Measurements from ENCODE around the gene ILF2. TPM values are rescaled to one million over a fixed set of nuclear protein-coding genes. Genes with fewer than 3 reads are reported as not detected.

ILF2 gene
- total RNA-seq, 4 donors from 2014 or later, result 59.3 to 125 (median 78.5) TPM

DNA sequence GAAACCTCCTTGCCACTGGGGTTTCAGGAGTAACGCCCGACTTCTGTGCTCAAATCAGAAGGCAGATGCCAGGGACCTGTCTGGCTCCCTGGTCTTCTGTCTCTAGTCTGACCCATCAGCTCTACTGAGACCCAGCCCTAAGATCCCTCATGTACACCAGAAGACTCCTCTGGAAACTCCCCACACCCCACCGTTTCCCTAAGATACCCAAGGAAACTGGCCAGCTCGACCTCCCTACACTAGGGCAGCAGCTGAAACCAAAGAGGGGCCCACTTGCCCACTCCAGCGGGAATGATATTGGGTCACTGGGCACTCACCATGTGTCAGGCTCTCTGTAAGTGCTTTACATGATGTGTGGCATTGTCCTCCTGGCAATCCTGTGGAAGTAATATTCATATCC is 57.4 kb downstream of the ILF2 start:
- TF ChIP-seq CTCF (IDR thresholded peaks at IDR 0.05; ENCODE audit: low read depth), result no peak

GRCh38 chr1:153612755-153613331 is 58.0 kb downstream of the ILF2 start, which contains the start of gene S100A16:
TSS of gene S100A16 (minus strand) at chr1:153613137. CDS start at chr1:153608151, 4,986 bp downstream.
- TF ChIP-seq CTCF (IDR thresholded peaks at IDR 0.05; ENCODE audit: low read depth), result no peak

GRCh38 chr1:153612111-153612754 is 58.6 kb downstream of the ILF2 start:
- TF ChIP-seq CTCF (IDR thresholded peaks at IDR 0.05; ENCODE audit: low read depth), result no peak

Small RNAs within 50 kb of the gene (small RNA-seq; reads per million reads assigned to genes)
- gene MIR8083 (not detected), gene RN7SL372P (not detected)

Other genes with a start within 250 kb of the ILF2 start
- gene S100A7, start 210.3 kb downstream of the ILF2 start, total RNA-seq, result not detected
- 1,000 to 10,000 TPM in 2 of 4 donors, 100 to 1,000 TPM in 2; 538 to 1,309 (median 968) TPM for gene S100A6, start 135.0 kb downstream of the ILF2 start, total RNA-seq
- gene S100A5, start 130.1 kb downstream of the ILF2 start, total RNA-seq, result not detected
- 1,000 to 10,000 TPM in 3 of 4 donors, 100 to 1,000 TPM in 1; 497 to 1,679 (median 1,241) TPM for gene S100A4, start 125.2 kb downstream of the ILF2 start, total RNA-seq
- gene S100A3, start 121.7 kb downstream of the ILF2 start, total RNA-seq, result 1 to 10 TPM; 2.6 to 8.3 (median 3.1) TPM
- gene S100A2, start 105.1 kb downstream of the ILF2 start, total RNA-seq, result 1 to 10 TPM in 2 of 4 donors, not detected in 2; 1.3 to 2.2 TPM
- 10 to 100 TPM; 46.2 to 84.5 (median 66.6) TPM for gene S100A16, start 57.9 kb downstream of the ILF2 start, total RNA-seq
- gene S100A14, start 54.7 kb downstream of the ILF2 start, total RNA-seq, result under 1 TPM in 1 of 4 donors, not detected in 3; 0.65 TPM
- 100 to 1,000 TPM; 142 to 282 (median 278) TPM for gene S100A13, start 43.5 kb downstream of the ILF2 start, total RNA-seq
- gene S100A1, start 42.6 kb downstream of the ILF2 start, total RNA-seq, result 100 to 1,000 TPM in 1 of 4 donors, 10 to 100 TPM in 1, 1 to 10 TPM in 1, under 1 TPM in 1; 0.66 to 132 (median 17.2) TPM
- gene CHTOP, start 36.9 kb downstream of the ILF2 start, total RNA-seq, result 10 to 100 TPM; 39.1 to 64.1 (median 45.7) TPM
- 10 to 100 TPM; 53.7 to 80.1 (median 65.9) TPM for gene SNAPIN, start 12.3 kb downstream of the ILF2 start, total RNA-seq
- gene NPR1, start 7.7 kb upstream of the ILF2 start, total RNA-seq, result 100 to 1,000 TPM in 2 of 4 donors, 10 to 100 TPM in 2; 49.1 to 220 (median 88.8) TPM
- 10 to 100 TPM; 39.1 to 53.9 (median 47.1) TPM for gene INTS3, start 57.1 kb upstream of the ILF2 start, total RNA-seq
- gene SLC27A3, start 104.4 kb upstream of the ILF2 start, total RNA-seq, result 100 to 1,000 TPM in 1 of 4 donors, 10 to 100 TPM in 3; 20.4 to 104 (median 46.0) TPM

All from subcutaneous adipose tissue (tissue), 4 donors.